Thyroid gland (tissue), 4 donors: ENCODE data around the gene TTC33. TPM values are rescaled to one million over a fixed set of nuclear protein-coding genes. Genes with fewer than 3 reads are reported as not detected.
"Not testable (repeated sequence)": the region's sequence is repeated elsewhere in the genome, so short reads cannot be mapped to it uniquely, and the experiment has no call there.

Source experiments
- DNase-seq, 2 donors: peaks; one replicate each; pipeline ENCODE4 v3.0.0-alpha.2; 2019
- H3K27ac ChIP-seq, 3 donors: fragments of 200-600 bp; sonication (generic); 1 replicate in 2 of 3; 2 replicates in 1 of 3; pipeline ENCODE4 v1.5.1; 2016 to 2019; ENCODE audit warnings: mild to moderate bottlenecking in 1 of 3, moderate library complexity in 1 of 3
- H3K27me3 ChIP-seq: fragments of 200-600 bp; sonication (generic); one replicate; pipeline ENCODE4 v1.5.1; 2019
- H3K36me3 ChIP-seq, 2 donors: fragments of 200-600 bp; sonication (generic); one replicate each; pipeline ENCODE4 v1.5.1; 2016 to 2019
- H3K4me1 ChIP-seq, 2 donors: fragments of 200-600 bp; sonication (generic); one replicate each; pipeline ENCODE4 v1.5.1; 2017 to 2019
- H3K4me3 ChIP-seq, 3 donors: fragments of 200-600 bp; sonication (generic); replicated peaks in 1 of 3; 1 replicate in 2 of 3; 2 replicates in 1 of 3; pipeline ENCODE4 v1.5.1; 2016; ENCODE audit warnings: mild to moderate bottlenecking in 1 of 3
- H3K9me3 ChIP-seq: fragments of 200-600 bp; sonication (generic); one replicate; pipeline ENCODE4 v1.5.1; 2017
- POLR2A ChIP-seq, 2 donors: fragments of 450-650 bp; IDR thresholded peaks; one replicate each; pipeline ENCODE4 v1.6.1; 2017; ENCODE audit warnings: antibody characterized with exemption in 2 of 2, mild to moderate bottlenecking in 2 of 2, moderate library complexity in 1 of 2
- WGBS, 2 donors: methylation state at CpG; one replicate each; pipeline ENCODE4 v1.1.5; 2017; 5-methylcytosine and 5-hydroxymethylcytosine counted together
- intact Hi-C: fragments of 100-400 bp; cut with DNase I; formaldehyde crosslinking; loops from one replicate; pipeline ENCODE4 v1.15.1; 2023
- total RNA-seq, 4 donors: library from RNA; depleted of rRNA; stranded (reverse); fragments of >200 nt; gene quantifications; one replicate each; pipeline ENCODE4 v1.2.3, GENCODE V29; 2016
- TF ChIP-seq, protein P1 (sequence below), 6 experiments: fragments of 200-600 bp in 3 of 6; fragments of 450-650 bp in 3 of 6; sonication (generic) in 3 of 6; IDR thresholded peaks; one replicate each; pipeline ENCODE4 v1.5.1; 2016 to 2019; ENCODE audit warnings: antibody characterized with exemption in 6 of 6, mild to moderate bottlenecking in 2 of 6, inconsistent platforms in 1 of 6, moderate library complexity in 1 of 6

TTC33 gene
- total RNA-seq, 4 donors from 2014 or later = 18.7 to 35.2 (median 24.9) TPM

DNA sequence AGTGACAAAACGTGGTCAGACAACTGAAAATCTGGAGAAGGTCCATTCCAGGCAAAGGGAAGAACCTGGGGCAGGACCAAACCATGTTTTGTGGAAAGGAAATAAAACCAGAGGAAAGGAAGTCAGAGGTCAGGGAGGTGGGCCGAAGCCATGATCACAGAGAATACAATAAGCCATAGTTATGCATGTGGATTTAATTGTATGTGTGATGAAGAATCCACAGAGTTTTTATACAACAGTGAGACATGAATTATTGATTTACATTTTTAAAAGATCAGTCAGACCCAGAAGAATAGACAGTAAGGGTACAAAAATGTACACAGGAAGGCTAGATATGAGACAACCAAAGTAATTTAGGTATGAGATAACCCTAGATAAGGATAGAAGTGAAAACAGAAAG is 20.8 kb downstream of the TTC33 start:
- TF ChIP-seq, protein P1, sequence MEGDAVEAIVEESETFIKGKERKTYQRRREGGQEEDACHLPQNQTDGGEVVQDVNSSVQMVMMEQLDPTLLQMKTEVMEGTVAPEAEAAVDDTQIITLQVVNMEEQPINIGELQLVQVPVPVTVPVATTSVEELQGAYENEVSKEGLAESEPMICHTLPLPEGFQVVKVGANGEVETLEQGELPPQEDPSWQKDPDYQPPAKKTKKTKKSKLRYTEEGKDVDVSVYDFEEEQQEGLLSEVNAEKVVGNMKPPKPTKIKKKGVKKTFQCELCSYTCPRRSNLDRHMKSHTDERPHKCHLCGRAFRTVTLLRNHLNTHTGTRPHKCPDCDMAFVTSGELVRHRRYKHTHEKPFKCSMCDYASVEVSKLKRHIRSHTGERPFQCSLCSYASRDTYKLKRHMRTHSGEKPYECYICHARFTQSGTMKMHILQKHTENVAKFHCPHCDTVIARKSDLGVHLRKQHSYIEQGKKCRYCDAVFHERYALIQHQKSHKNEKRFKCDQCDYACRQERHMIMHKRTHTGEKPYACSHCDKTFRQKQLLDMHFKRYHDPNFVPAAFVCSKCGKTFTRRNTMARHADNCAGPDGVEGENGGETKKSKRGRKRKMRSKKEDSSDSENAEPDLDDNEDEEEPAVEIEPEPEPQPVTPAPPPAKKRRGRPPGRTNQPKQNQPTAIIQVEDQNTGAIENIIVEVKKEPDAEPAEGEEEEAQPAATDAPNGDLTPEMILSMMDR (IDR thresholded peaks at IDR 0.05) = no peak
- TF ChIP-seq POLR2A (IDR thresholded peaks at IDR 0.05) = no peak
- Histone ChIP-seq H3K9me3 (no peaks in the 10 kb centered on the region), H3K27me3 (no peaks in the 10 kb centered on the region), H3K4me1 (peaks cover 0 to 3% of the 10 kb centered on the region in 2 donors), H3K4me3 (no peak overlapping the region), H3K36me3 (peaks cover 0 to 10% of the 10 kb centered on the region in 2 donors), H3K27ac (no peak overlapping the region)
- 77 to 85% methylated on average over 2 of the region's 2 CpGs for WGBS, 2 donors
- intact Hi-C loops = no loop called here
- DNase-seq = no peak

DNA sequence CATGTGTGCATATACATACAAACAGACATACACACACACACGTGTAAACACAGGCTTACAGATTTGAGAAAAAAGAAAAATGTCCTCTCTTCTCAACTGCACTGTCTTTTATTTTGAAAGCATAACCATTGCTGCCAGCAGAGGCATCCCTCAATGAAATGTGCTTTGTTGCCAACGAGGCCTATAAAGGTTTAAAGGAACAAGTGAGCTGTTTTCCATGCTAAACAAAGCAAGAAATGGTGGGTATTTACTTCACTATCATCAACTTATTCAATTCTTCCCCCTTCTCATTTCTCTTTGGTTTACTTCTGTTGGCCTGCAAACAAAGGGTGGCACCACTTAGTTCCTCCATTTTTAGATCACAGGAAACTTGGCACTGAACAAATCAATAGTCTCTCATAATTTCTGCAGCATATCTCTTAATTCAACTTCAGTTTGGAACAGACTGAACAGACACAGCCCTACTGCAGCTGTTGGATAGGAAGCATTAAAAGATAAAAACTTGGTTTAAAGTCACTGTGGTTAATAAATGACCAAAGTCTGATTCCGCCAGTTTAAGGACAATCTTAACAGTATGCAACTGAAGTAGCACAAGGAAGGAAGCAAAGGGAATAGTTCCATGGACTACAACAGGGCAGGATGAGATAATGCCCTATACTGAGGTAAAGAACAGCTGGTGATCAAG is 21.7 kb downstream of the TTC33 start:
- peaks cover 0 to 4% of the 10 kb centered on the region in 2 donors for H3K36me3 ChIP-seq
- TF ChIP-seq POLR2A (IDR thresholded peaks at IDR 0.05) = no peak
- TF ChIP-seq, protein P1 (IDR thresholded peaks at IDR 0.05) = no peak
- no peaks in the 10 kb centered on the region for H3K9me3 ChIP-seq
- no peak for DNase-seq
- intact Hi-C loops = no loop called here
- H3K4me1 ChIP-seq = peaks cover 0 to 3% of the 10 kb centered on the region in 2 donors
- 62 to 63% methylated on average over 3 of the region's 3 CpGs for WGBS, 2 donors
- no peak overlapping the region for H3K27ac ChIP-seq
- H3K4me3 ChIP-seq = no peak overlapping the region
- no peaks in the 10 kb centered on the region for H3K27me3 ChIP-seq

DNA sequence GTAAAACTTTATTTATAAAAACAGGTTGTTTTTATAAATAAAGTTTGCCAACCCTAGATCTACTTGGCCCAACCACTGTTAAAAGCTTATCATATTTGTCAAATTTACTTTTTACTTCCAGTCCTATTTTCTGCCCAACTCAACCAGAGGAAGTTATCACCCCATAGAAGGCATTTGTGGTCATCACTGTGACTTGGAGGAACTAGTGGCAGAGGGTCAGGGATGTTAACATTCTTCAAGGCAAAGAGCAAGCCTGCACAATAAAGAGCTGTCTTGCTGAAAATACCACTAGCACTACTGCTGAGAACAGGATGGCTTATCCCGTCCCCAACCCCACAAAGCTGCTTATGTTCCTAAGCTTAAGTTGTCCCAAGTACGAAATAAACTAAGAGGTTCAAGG is 22.3 kb downstream of the TTC33 start:
- H3K27me3 ChIP-seq = no peaks in the 10 kb centered on the region
- H3K4me1 ChIP-seq = peaks cover 0 to 3% of the 10 kb centered on the region in 2 donors
- no peak for TF ChIP-seq POLR2A (IDR thresholded peaks at IDR 0.05)
- TF ChIP-seq, protein P1 (IDR thresholded peaks at IDR 0.05) = no peak
- intact Hi-C loops = no loop called here
- no peaks in the 10 kb centered on the region for H3K36me3 ChIP-seq
- WGBS, 2 donors = 81 to 98% methylated on average over 2 of the region's 2 CpGs
- H3K27ac ChIP-seq = no peak overlapping the region
- no peak for DNase-seq
- no peak overlapping the region for H3K4me3 ChIP-seq
- no peaks in the 10 kb centered on the region for H3K9me3 ChIP-seq

DNA sequence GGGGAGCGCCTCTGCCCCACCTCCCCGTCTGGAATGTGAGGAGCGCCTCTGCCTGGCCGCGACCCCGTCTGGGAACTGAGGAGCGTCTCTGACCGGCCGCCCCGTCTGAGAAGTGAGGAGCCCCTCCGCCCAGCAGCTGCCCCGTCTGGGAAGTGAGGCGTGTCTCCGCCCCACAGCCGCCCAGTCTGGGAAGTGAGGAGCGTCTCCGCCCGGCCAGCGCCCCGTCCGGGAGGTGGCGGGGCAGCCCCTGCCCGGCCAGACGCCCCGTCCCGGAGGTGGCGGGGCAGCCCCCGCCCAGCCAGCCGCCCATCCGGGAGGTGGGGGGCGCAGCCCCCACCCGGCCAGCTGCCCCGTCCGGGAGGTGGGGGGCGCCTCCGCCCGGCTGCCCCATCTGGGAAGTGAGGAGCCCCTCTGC is 33.3 kb downstream of the TTC33 start:
- not testable (repeated sequence) for H3K36me3 ChIP-seq, DNase-seq
- WGBS, 2 donors = 91 to 100% methylated on average over 1 to 11 of the region's 37 CpGs

DNA sequence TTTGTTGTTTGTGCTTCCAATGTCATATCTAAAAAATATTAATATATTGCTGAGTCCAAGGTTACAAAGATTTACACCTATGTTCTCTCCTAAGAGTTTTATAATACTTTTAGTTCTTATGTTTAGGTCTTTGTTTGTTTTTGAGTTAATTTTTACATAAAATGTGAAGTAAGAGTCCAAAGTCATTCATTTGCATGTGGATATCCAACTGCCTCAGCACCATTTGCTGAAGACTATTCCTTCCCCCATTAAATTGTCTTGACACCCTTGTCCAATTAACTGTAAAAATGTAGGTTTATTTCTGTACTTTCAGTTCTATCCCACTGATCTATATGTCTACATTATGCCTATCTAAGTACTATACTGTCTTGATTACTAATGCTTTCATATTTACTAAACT is 35.7 kb downstream of the TTC33 start:
- Histone ChIP-seq H3K27ac (no peak overlapping the region), H3K4me1 (no peaks in the 10 kb centered on the region), H3K36me3 (no peaks in the 10 kb centered on the region), H3K4me3 (no peak overlapping the region), H3K9me3 (no peaks in the 10 kb centered on the region), H3K27me3 (no peaks in the 10 kb centered on the region)
- intact Hi-C loops = no loop called here
- DNase-seq = no peak
- TF ChIP-seq, protein P1 (IDR thresholded peaks at IDR 0.05) = no peak
- no peak for TF ChIP-seq POLR2A (IDR thresholded peaks at IDR 0.05)

More for the DNA sequence above, 33.3 kb downstream of the TTC33 start:
- H3K9me3 ChIP-seq, H3K27ac ChIP-seq, H3K27me3 ChIP-seq, H3K4me3 ChIP-seq, intact Hi-C loops, H3K4me1 ChIP-seq: not testable (repeated sequence)
